ENCODE data around the gene OTOG.

Gene OTOG

DNA sequence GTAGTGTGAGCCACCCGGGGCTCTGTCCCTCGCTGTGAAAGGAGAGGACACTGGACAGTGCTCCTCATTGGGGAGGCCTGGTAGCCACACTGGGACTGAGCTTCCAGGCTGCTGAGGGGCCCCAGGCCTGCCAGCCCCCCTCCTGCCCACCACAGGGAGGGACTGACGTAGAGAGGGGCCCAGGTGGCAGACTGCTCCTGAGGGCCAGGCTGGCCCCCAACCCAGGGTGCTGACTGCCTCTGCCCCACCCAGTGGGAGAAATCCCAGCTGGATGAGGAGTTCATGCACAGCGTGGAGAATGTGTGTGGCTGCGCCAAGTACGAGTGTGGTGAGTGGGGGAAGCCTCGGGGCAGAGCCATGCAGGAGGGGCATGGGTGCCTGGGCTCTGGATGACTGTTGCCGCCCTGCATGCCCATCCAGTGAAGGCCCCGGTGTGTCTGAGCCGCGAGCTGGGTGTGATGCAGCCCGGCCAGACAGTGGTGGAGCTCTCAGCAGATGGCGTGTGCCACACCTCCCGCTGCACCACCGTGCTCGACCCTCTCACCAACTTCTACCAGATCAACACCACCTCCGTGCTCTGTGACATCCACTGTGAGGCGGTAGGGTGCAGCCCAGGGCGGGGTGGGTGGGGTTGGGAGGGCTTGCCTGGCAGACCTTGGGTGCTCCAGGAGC lies 93.6 kb downstream of the OTOG start:
- Histone ChIP-seq H3K4me1 (ENCODE audit: low read depth, poor library complexity, severe bottlenecking) (no peaks in the 10 kb centered on the region), H3K27ac (no peak overlapping the region), H3K79me2 (ENCODE audit: insufficient read depth, low read depth) (no peaks in the 10 kb centered on the region), H4K20me1 (ENCODE audit: insufficient read depth) (no peaks in the 10 kb centered on the region), H3K27me3 (ENCODE audit: insufficient read depth, low read depth) (no peaks in the 10 kb centered on the region), H3K4me3 (IDR thresholded peaks at IDR 0.05; ENCODE audit: insufficient read depth, low read depth, low read length) (no peak overlapping the region), H2AFZ (ENCODE audit: low read depth) (no peak overlapping the region), H3K4me2 (no peak overlapping the region), H3K36me3 (ENCODE audit: insufficient read depth) (no peaks in the 10 kb centered on the region), H3K9ac (no peak overlapping the region)
- TF ChIP-seq, protein P1, sequence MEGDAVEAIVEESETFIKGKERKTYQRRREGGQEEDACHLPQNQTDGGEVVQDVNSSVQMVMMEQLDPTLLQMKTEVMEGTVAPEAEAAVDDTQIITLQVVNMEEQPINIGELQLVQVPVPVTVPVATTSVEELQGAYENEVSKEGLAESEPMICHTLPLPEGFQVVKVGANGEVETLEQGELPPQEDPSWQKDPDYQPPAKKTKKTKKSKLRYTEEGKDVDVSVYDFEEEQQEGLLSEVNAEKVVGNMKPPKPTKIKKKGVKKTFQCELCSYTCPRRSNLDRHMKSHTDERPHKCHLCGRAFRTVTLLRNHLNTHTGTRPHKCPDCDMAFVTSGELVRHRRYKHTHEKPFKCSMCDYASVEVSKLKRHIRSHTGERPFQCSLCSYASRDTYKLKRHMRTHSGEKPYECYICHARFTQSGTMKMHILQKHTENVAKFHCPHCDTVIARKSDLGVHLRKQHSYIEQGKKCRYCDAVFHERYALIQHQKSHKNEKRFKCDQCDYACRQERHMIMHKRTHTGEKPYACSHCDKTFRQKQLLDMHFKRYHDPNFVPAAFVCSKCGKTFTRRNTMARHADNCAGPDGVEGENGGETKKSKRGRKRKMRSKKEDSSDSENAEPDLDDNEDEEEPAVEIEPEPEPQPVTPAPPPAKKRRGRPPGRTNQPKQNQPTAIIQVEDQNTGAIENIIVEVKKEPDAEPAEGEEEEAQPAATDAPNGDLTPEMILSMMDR (conservative IDR thresholded peaks at IDR 0.05; ENCODE audit: low read depth, low read length), result no peak

DNA sequence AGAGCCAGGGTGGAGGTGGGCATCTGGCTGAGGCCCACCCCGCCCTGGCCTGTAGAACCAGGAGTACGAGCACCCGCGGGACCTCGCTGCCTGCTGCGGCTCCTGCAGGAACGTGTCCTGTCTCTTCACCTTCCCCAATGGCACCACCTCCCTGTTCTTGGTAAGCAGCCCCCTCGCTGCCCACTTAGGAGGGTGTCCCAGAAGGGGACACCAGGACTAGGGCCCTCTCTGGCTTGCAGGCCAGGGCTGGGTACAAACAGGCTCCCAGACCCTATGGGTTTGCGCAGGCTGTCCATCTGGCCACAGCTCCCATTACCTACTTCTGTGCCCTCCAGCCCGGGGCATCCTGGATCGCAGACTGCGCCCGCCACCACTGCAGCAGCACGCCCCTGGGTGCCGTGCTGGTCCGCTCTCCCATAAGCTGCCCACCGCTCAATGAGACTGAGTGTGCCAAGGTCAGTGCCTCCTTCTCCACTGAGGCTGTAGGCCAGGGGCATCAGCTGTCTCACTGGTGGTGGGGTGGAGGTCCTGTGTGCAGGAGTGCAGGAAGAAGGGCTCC lies 94.8 kb downstream of the OTOG start:
- Histone ChIP-seq H3K4me2 (no peak overlapping the region), H3K27ac (no peak overlapping the region), H3K79me2 (ENCODE audit: insufficient read depth, low read depth) (no peaks in the 10 kb centered on the region), H2AFZ (ENCODE audit: low read depth) (no peak overlapping the region), H4K20me1 (ENCODE audit: insufficient read depth) (no peaks in the 10 kb centered on the region), H3K4me1 (ENCODE audit: low read depth, poor library complexity, severe bottlenecking) (no peaks in the 10 kb centered on the region), H3K27me3 (ENCODE audit: insufficient read depth, low read depth) (no peaks in the 10 kb centered on the region), H3K36me3 (ENCODE audit: insufficient read depth) (no peaks in the 10 kb centered on the region), H3K4me3 (IDR thresholded peaks at IDR 0.05; ENCODE audit: insufficient read depth, low read depth, low read length) (no peak overlapping the region), H3K9ac (no peak overlapping the region)
- TF ChIP-seq, protein P1 (conservative IDR thresholded peaks at IDR 0.05; ENCODE audit: low read depth, low read length), result no peak

DNA sequence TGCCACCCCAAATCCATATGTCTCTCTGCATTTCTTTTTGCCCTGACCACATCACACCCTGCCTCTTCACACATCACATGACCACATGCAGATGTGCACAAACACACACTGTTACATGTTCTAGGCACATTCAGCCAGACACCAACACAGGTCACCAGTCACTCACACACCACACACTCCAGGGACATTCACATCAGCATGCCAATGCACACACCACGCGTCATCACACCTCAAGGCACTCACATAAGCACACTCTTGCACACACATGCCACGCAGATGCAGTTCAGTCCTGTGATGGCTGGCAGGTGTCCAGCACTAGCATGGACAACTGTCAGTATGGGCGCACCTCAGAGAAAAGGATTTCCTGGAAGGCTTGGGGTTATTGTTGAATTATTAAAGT lies 95.3 kb downstream of the OTOG start:
- Histone ChIP-seq H4K20me1 (ENCODE audit: insufficient read depth) (no peaks in the 10 kb centered on the region), H3K9ac (no peak overlapping the region), H2AFZ (ENCODE audit: low read depth) (no peak overlapping the region), H3K27me3 (ENCODE audit: insufficient read depth, low read depth) (no peaks in the 10 kb centered on the region), H3K4me1 (ENCODE audit: low read depth, poor library complexity, severe bottlenecking) (no peaks in the 10 kb centered on the region), H3K4me3 (IDR thresholded peaks at IDR 0.05; ENCODE audit: insufficient read depth, low read depth, low read length) (no peak overlapping the region), H3K4me2 (no peak overlapping the region), H3K79me2 (ENCODE audit: insufficient read depth, low read depth) (no peaks in the 10 kb centered on the region), H3K36me3 (ENCODE audit: insufficient read depth) (no peaks in the 10 kb centered on the region), H3K27ac (no peak overlapping the region)
- TF ChIP-seq, protein P1 (conservative IDR thresholded peaks at IDR 0.05; ENCODE audit: low read depth, low read length), result no peak

DNA sequence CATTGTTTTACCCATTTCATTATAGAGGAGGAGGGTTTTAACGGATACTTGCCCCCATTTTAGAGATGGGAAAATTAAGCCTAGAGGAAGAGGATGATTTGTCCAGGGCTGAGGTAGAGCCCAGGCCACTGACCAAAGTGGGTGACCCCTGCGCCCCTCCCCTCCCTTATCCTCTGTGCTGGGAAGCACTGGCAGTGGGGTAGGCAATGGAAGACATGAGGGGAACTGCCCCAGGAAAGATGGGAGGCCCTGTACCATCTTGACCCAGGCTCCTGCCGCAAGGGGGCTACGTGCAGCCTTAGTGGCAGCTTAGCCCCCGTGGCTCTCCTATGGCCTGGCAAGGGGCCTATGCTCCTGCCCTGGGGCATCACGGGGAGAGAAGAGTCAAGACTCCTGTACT lies 95.9 kb downstream of the OTOG start:
- TF ChIP-seq, protein P1 (conservative IDR thresholded peaks at IDR 0.05; ENCODE audit: low read depth, low read length), result no peak
- no peaks in the 10 kb centered on the region for H3K4me1 ChIP-seq (ENCODE audit: low read depth, poor library complexity, severe bottlenecking)
- H3K4me3 ChIP-seq (IDR thresholded peaks at IDR 0.05; ENCODE audit: insufficient read depth, low read depth, low read length), result no peak overlapping the region
- no peak overlapping the region for H2AFZ ChIP-seq (ENCODE audit: low read depth)
- no peaks in the 10 kb centered on the region for H3K27me3 ChIP-seq (ENCODE audit: insufficient read depth, low read depth)
- H3K9ac ChIP-seq, result no peak overlapping the region
- no peak overlapping the region for H3K27ac ChIP-seq
- no peaks in the 10 kb centered on the region for H4K20me1 ChIP-seq (ENCODE audit: insufficient read depth)
- no peaks in the 10 kb centered on the region for H3K79me2 ChIP-seq (ENCODE audit: insufficient read depth, low read depth)
- no peaks in the 10 kb centered on the region for H3K36me3 ChIP-seq (ENCODE audit: insufficient read depth)
- H3K4me2 ChIP-seq, result no peak overlapping the region

Measured in KMS-11 (cell line).